Measurements from ENCODE around the gene RAMACL. TPM values are rescaled to one million over a fixed set of nuclear protein-coding genes. Genes with fewer than 3 reads are reported as not detected.

The RAMACL gene
- total RNA-seq, 2 donors from 2014 or later, result 0.44 to 0.82 TPM

DNA sequence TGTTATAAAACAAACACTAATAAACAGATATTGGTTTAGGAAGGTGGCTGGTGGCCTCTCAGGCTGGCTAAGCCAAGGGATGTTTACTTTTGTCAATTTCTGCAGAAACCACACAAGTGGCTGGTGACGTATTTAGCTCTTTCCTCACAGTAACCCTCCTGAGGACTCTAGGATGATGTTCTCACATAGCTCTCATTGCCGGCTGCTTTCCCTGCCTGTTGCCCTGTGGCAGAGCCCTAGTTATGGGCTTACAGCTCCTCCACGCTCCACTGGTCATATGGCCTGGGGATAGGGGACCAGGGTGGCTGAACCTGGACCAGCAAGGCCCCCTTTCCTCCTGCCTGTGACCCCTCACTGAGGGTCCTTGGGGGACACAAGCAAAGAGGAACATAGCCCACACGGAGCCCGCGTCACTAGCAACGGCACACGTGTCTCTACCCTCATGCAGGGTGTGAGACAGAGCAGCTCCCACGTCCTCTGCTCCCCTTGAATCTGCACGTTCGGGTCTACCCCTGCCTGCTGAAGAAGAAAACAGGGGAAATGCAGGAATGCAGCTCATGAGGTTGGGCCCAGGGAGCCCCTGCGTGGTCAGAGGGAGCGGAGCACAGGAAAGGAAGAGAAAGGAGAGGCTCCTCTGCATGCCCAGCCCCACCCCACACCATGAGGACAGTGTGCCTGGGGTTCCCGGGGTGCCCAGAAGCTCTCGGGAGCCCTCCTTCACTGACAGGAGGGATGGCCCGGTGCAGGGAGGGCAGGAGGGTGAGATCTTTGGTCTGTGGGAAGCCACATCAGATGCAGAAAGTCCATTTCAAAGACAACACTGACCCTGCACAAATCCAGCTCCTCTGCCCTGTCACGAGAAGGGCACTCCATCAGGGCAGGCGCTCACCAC lies 13.9 kb downstream of the RAMACL start:
- no peak for ATAC-seq
- no peak overlapping the region for H3K4me3 Mint-ChIP-seq

GRCh38 chr6:166570929-166571713 lies 15.4 kb downstream of the RAMACL start:
- Mint-ChIP-seq H3K4me1 (peaks cover 2% of the 10 kb centered on the region), H3K36me3 (ENCODE audit: low read depth) (peaks cover 2% of the 10 kb centered on the region), H3K4me3 (no peak overlapping the region), H3K27ac (no peak overlapping the region), H3K27me3 (no peaks in the 10 kb centered on the region)
- no peak for ATAC-seq
- no peak for DNase-seq
- no peaks in the 10 kb centered on the region for H3K9me3 ChIP-seq (ENCODE audit: control insufficient read depth, low read length, poor library complexity, severe bottlenecking)

More for the DNA sequence above, 13.9 kb downstream of the RAMACL start:
- H3K9me3 ChIP-seq (ENCODE audit: control insufficient read depth, low read length, poor library complexity, severe bottlenecking), result no peaks in the 10 kb centered on the region
- Mint-ChIP-seq H3K4me1 (peaks cover 2% of the 10 kb centered on the region), H3K27ac (no peak overlapping the region), H3K36me3 (ENCODE audit: low read depth) (peaks cover 2% of the 10 kb centered on the region), H3K27me3 (no peaks in the 10 kb centered on the region)
- no peak for DNase-seq

- H3K9me3 ChIP-seq (ENCODE audit: control insufficient read depth, low read length, poor library complexity, severe bottlenecking), result no peaks in the 10 kb centered on the region
- H3K27me3 Mint-ChIP-seq, result no peaks in the 10 kb centered on the region
- ATAC-seq, result no peak
- H3K36me3 Mint-ChIP-seq (ENCODE audit: low read depth), result no peaks in the 10 kb centered on the region
- H3K27ac Mint-ChIP-seq, result no peak overlapping the region
- H3K4me3 Mint-ChIP-seq, result no peak overlapping the region
- H3K4me1 Mint-ChIP-seq, result peaks cover 5% of the 10 kb centered on the region
- DNase-seq, result no peak
Observed at GRCh38 chr6:166569206-166569605, 17.3 kb downstream of the RAMACL start.

DNA sequence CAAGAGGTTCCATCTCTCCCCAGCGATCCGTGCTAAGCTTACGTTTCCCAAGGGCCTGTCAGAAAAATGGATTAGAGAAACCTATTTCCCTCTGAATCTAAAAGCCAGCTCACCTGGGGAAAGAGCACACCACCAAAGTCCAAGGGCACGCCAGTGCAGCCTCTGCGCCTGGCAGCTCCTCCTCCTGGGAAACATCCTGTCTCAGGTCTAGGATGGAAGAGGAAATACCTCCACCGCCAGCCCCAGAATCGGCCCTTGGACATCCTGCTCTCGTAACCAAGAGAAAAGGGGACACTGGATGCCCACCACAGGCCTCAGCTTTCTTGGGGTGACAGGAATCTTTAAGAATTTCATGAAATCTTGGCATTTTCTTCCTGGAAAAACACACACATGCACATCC lies 18.7 kb downstream of the RAMACL start:
- DNase-seq (no peak), ATAC-seq (no peak)
- H3K9me3 ChIP-seq (ENCODE audit: control insufficient read depth, low read length, poor library complexity, severe bottlenecking), result no peaks in the 10 kb centered on the region
- Mint-ChIP-seq H3K4me1 (peaks cover 5% of the 10 kb centered on the region), H3K4me3 (no peak overlapping the region), H3K27ac (no peak overlapping the region), H3K27me3 (no peaks in the 10 kb centered on the region), H3K36me3 (ENCODE audit: low read depth) (no peaks in the 10 kb centered on the region)

GRCh38 chr6:166567107-166567506 lies 19.4 kb downstream of the RAMACL start:
- H3K27me3 Mint-ChIP-seq, result no peaks in the 10 kb centered on the region
- DNase-seq (no peak), ATAC-seq (no peak)
- H3K4me1 Mint-ChIP-seq, result peaks cover 3% of the 10 kb centered on the region
- no peaks in the 10 kb centered on the region for H3K36me3 Mint-ChIP-seq (ENCODE audit: low read depth)
- no peak overlapping the region for H3K27ac Mint-ChIP-seq
- H3K9me3 ChIP-seq (ENCODE audit: control insufficient read depth, low read length, poor library complexity, severe bottlenecking), result no peaks in the 10 kb centered on the region
- H3K4me3 Mint-ChIP-seq, result no peak overlapping the region

GRCh38 chr6:166566026-166567011 lies 20.2 kb downstream of the RAMACL start:
- ATAC-seq (no peak), DNase-seq (no peak)
- H3K4me1 Mint-ChIP-seq, result peaks cover 3% of the 10 kb centered on the region
- H3K36me3 Mint-ChIP-seq (ENCODE audit: low read depth), result no peaks in the 10 kb centered on the region
- H3K4me3 Mint-ChIP-seq, result no peak overlapping the region
- no peak overlapping the region for H3K27ac Mint-ChIP-seq
- H3K27me3 Mint-ChIP-seq, result no peaks in the 10 kb centered on the region
- H3K9me3 ChIP-seq (ENCODE audit: control insufficient read depth, low read length, poor library complexity, severe bottlenecking), result no peaks in the 10 kb centered on the region

- Mint-ChIP-seq H3K36me3 (ENCODE audit: low read depth) (no peaks in the 10 kb centered on the region), H3K27ac (no peak overlapping the region), H3K4me3 (no peak overlapping the region), H3K4me1 (peaks cover 3% of the 10 kb centered on the region), H3K27me3 (no peaks in the 10 kb centered on the region)
- H3K9me3 ChIP-seq (ENCODE audit: control insufficient read depth, low read length, poor library complexity, severe bottlenecking), result no peaks in the 10 kb centered on the region
- ATAC-seq (no peak), DNase-seq (no peak)
Observed at GRCh38 chr6:166565084-166565967, 21.2 kb downstream of the RAMACL start.

DNA sequence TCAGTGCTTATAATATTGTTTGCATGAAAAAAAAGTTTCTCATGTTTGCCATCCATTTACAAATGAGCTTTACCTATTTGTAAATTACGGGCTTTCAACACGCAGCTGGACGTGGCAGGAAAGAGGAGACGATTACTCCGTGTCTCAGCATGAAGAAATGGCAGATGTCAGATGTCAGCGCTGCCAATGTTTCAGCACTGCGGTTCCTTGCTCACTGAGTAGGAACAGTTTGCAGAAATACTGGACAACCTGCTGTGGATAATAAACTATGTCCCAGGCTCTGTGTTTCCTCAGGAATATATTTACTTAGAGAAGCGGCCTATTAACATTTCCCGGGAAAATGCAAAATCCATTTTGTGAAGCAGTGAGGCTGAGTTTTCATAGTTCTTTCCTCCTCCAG lies 22.7 kb downstream of the RAMACL start:
- Mint-ChIP-seq H3K4me1 (peaks cover 3% of the 10 kb centered on the region), H3K4me3 (no peak overlapping the region), H3K27ac (no peak overlapping the region), H3K36me3 (ENCODE audit: low read depth) (no peaks in the 10 kb centered on the region), H3K27me3 (no peaks in the 10 kb centered on the region)
- H3K9me3 ChIP-seq (ENCODE audit: control insufficient read depth, low read length, poor library complexity, severe bottlenecking), result no peaks in the 10 kb centered on the region
- ATAC-seq, result no peak
- no peak for DNase-seq

DNA sequence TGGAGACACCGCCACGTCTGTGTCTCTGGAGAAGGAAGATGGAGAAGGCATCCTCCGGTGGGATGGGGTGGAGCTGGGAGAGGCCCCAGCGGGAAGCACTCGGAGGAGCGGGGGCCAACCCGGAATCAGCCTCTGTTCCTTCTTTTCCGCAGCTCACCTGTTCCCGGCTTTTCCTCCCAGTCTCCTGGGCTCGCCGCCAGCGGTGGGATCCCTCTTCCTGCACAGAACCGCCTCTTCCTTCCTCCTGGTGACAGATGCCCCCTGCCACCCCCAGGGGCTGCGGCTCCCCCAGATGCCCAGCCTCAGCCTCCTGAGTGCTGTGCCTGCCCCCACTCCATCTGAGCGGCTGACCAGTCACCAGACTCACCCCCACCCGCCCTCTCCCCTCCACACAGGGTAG lies 23.3 kb downstream of the RAMACL start:
- no peak overlapping the region for H3K27ac Mint-ChIP-seq
- no peak for ATAC-seq
- no peaks in the 10 kb centered on the region for H3K36me3 Mint-ChIP-seq (ENCODE audit: low read depth)
- H3K4me1 Mint-ChIP-seq, result peaks cover 3% of the 10 kb centered on the region
- H3K27me3 Mint-ChIP-seq, result no peaks in the 10 kb centered on the region
- no peak overlapping the region for H3K4me3 Mint-ChIP-seq
- H3K9me3 ChIP-seq (ENCODE audit: control insufficient read depth, low read length, poor library complexity, severe bottlenecking), result no peaks in the 10 kb centered on the region
- DNase-seq, result no peak

DNA sequence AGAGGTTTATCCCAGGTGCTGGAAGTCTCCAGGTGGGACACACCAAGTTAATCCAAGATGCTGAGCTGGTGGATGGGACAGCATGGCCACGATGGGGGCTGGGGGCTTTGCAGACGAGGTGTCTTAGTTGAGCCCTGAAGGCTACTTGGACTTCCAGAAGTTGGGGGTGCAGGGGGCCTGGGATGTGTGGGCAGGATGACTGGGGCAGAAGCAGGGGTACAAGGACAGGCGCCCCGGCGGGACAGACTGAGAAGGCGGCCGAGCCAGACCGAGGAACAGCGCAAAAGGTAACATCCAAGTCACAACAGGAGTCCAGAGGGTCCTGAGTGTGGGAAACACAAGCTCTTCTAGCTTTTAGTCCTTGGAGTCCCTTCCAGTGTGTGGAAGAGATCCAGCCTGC lies 23.8 kb downstream of the RAMACL start:
- Mint-ChIP-seq H3K27me3 (no peaks in the 10 kb centered on the region), H3K27ac (no peak overlapping the region), H3K4me1 (peaks cover 3% of the 10 kb centered on the region), H3K4me3 (no peak overlapping the region), H3K36me3 (ENCODE audit: low read depth) (no peaks in the 10 kb centered on the region)
- no peaks in the 10 kb centered on the region for H3K9me3 ChIP-seq (ENCODE audit: control insufficient read depth, low read length, poor library complexity, severe bottlenecking)
- ATAC-seq (no peak), DNase-seq (no peak)

DNA sequence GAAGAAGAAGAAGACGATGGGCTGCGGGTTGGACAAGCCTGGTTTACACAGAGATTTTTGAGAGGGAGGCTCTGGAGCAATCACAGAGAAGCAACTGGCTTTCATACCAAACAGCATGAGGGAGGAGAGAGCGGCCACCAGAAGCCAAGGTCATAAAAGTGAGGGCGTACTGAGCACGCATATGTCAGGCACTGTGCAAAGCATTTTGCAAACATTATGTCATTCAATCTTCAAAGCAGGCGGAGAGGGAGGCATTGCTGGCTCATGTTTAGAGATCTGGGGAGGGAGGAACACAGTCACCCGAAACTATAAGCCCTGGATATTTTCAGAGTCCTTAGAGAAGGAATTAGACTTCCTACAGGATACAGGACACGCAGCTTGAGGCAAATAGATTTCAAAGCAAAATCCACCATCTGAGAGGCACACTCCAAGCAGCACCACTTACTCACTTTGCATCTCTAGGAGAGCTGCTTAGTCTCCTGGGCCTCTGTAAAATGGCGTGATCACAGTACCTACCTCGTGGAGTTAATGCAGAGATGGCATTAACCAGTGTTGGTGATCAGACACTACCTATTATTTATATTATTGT lies 24.6 kb downstream of the RAMACL start:
- H3K4me1 Mint-ChIP-seq, result peaks cover 3% of the 10 kb centered on the region
- H3K4me3 Mint-ChIP-seq, result no peak overlapping the region
- H3K36me3 Mint-ChIP-seq (ENCODE audit: low read depth), result no peaks in the 10 kb centered on the region
- H3K27me3 Mint-ChIP-seq, result peaks cover 4% of the 10 kb centered on the region
- ATAC-seq (no peak), DNase-seq (no peak)
- H3K9me3 ChIP-seq (ENCODE audit: control insufficient read depth, low read length, poor library complexity, severe bottlenecking), result no peaks in the 10 kb centered on the region
- H3K27ac Mint-ChIP-seq, result no peak overlapping the region

GRCh38 chr6:166560222-166560621 lies 26.3 kb downstream of the RAMACL start:
- H3K9me3 ChIP-seq (ENCODE audit: control insufficient read depth, low read length, poor library complexity, severe bottlenecking), result no peaks in the 10 kb centered on the region
- no peak for ATAC-seq
- H3K36me3 Mint-ChIP-seq (ENCODE audit: low read depth), result peaks cover 4% of the 10 kb centered on the region
- H3K4me3 Mint-ChIP-seq, result no peak overlapping the region
- H3K27ac Mint-ChIP-seq, result no peak overlapping the region
- peaks cover 21% of the 10 kb centered on the region for H3K27me3 Mint-ChIP-seq
- DNase-seq, result no peak
- no peaks in the 10 kb centered on the region for H3K4me1 Mint-ChIP-seq
